SH-SY5Y (cell line): ENCODE data around the gene GPR141.

Experiments used
- GATA2 ChIP-seq: IDR thresholded peaks from 2 replicates; pipeline ENCODE4 v1.6.1; 2011; ENCODE audit warnings: mild to moderate bottlenecking, low read depth, low read length
- GATA3 ChIP-seq: IDR thresholded peaks from 2 replicates; pipeline ENCODE4 v1.6.1; 2011; ENCODE audit warnings: low read depth, mild to moderate bottlenecking, low read length, moderate library complexity

DNA sequence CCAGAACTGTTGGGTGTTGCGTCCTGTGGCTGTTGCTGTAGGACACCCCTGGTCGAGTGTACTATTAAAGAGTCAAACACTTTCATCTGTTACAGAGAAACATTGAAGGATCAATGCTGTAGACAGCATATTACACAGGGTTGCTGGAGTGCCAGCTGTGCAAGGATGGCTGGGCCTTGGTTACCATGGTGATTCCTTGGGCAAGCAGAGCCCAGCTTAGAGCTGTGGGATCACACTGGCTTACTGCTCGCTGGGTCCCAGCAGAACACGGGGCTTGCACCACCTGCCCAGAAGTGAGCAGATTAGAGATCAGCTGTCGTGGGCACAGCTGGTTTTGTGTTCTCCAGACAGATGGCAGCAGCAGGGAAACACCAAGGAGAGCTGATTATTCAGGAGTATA lies 76.0 kb downstream of the GPR141 start:
- TF ChIP-seq GATA2 (no peak), GATA3 (no peak)
